PC-3 (cell line): Measurements from ENCODE around the gene CD276. TPM values are rescaled to one million over a fixed set of nuclear protein-coding genes. Genes with fewer than 3 reads are reported as not detected.
A peak's percentile ranks its signal among the peaks of the same experiment; 100 is the strongest.

Source experiments
- ATAC-seq: fragments of 200-7000 bp; cut with Tn5 transposase; 2 replicates; pipeline ENCODE4 v1.9.1; 2020; ENCODE audit warnings: mild to moderate bottlenecking, moderate library complexity
- BruUV-seq: library from RNA; stranded (reverse); fragments of 400-500 nt; replicated peaks from 2 replicates; lab custom pipeline; 2021; lab: Mats Ljungman, UMichigan
- CTCF ChIA-PET: fragments of 300-600 bp; sonication (Branson Sonifier 250); formaldehyde crosslinking; loops from one replicate; lab custom pipeline; 2022; ENCODE audit warnings: antibody characterized with exemption; lab: Charles Lee
- POLR2A ChIA-PET: fragments of 300-600 bp; sonication (Branson Sonifier 250); formaldehyde crosslinking; loops from one replicate; lab custom pipeline; 2022; ENCODE audit warnings: antibody characterized with exemption; ENCODE audit not compliant: unreplicated experiment; lab: Charles Lee
- DNase-seq: peaks from one replicate; pipeline ENCODE4 v3.0.0-alpha.2; 2015
- H2AFZ ChIP-seq: fragments of 300-600 bp; sonication (generic); 2 replicates; pipeline ENCODE4 v1.6.0; 2016; ENCODE audit warnings: antibody characterized with exemption, low read length
- H3F3A ChIP-seq: fragments of 300-600 bp; sonication (generic); one replicate; pipeline ENCODE4 v1.6.0; 2017; ENCODE audit warnings: antibody characterized with exemption, low read length, control low read depth, mild to moderate bottlenecking; ENCODE audit not compliant: unreplicated experiment
- H3K27ac ChIP-seq: fragments of 300-600 bp; sonication (generic); 2 replicates; pipeline ENCODE4 v1.5.1; 2016; ENCODE audit warnings: mild to moderate bottlenecking, low read length
- H3K27me3 ChIP-seq: fragments of 300-600 bp; sonication (generic); 2 replicates; pipeline ENCODE4 v1.6.1; 2016; ENCODE audit warnings: low read length, mixed read lengths
- H3K36me3 ChIP-seq: fragments of 300-600 bp; sonication (generic); 2 replicates; pipeline ENCODE4 v1.6.1; 2016; ENCODE audit warnings: low read depth, mixed run types, low read length, mixed read lengths
- H3K4me1 ChIP-seq: fragments of 300-600 bp; sonication (generic); 2 replicates; pipeline ENCODE4 v1.5.1; 2016; ENCODE audit warnings: low read length; ENCODE audit not compliant: insufficient read depth
- H3K4me2 ChIP-seq: fragments of 300-600 bp; sonication (generic); 2 replicates; pipeline ENCODE4 v1.6.0; 2016; ENCODE audit warnings: low read length
- H3K4me3 ChIP-seq: fragments of 300-600 bp; sonication (generic); 2 replicates; pipeline ENCODE4 v1.5.1; 2016; ENCODE audit warnings: mild to moderate bottlenecking, low read length, mixed read lengths
- H3K79me2 ChIP-seq: fragments of 300-600 bp; sonication (generic); 2 replicates; pipeline ENCODE4 v1.6.1; 2017; ENCODE audit warnings: low read length, mixed read lengths
- H3K9ac ChIP-seq: fragments of 300-600 bp; sonication (generic); 2 replicates; pipeline ENCODE4 v1.6.0; 2016; ENCODE audit warnings: mild to moderate bottlenecking, low read length
- H3K9me2 ChIP-seq: fragments of 300-600 bp; sonication (generic); replicated peaks from 2 replicates; pipeline ENCODE4 v1.6.1; 2016; ENCODE audit warnings: mixed run types, low read length, mixed read lengths
- H3K9me3 ChIP-seq: fragments of 300-600 bp; sonication (generic); 2 replicates; pipeline ENCODE4 v1.6.1; 2016; ENCODE audit warnings: low read length, mixed read lengths
- H4K20me1 ChIP-seq: fragments of 300-600 bp; sonication (generic); 2 replicates; pipeline ENCODE4 v1.6.1; 2016; ENCODE audit warnings: low read length, mixed read lengths
- EZH2 ChIP-seq: fragments of 300-600 bp; sonication (generic); IDR thresholded peaks from one replicate; pipeline ENCODE4 v1.6.1; 2017; ENCODE audit warnings: antibody characterized with exemption, mild to moderate bottlenecking, low read length; ENCODE audit not compliant: unreplicated experiment
- EZH2phosphoT487 ChIP-seq: fragments of 300-600 bp; sonication (generic); IDR thresholded peaks from 2 replicates; pipeline ENCODE4 v1.6.1; 2018; ENCODE audit warnings: mild to moderate bottlenecking, antibody characterized with exemption, low read length, borderline replicate concordance
- intact Hi-C: fragments of 100-400 bp; cut with micrococcal nuclease; formaldehyde crosslinking; loops from 2 replicates; pipeline ENCODE4 v1.9.0; 2023
- total RNA-seq: library from RNA; depleted of rRNA; stranded (reverse); fragments of >200 nt; gene quantifications from 2 replicates; pipeline ENCODE4 v1.2.3, GENCODE V29; 2014
- TF ChIP-seq, protein P1 (sequence below): fragments of 300-600 bp; sonication (generic); conservative IDR thresholded peaks from 2 replicates; pipeline ENCODE4 v1.5.1; 2017; ENCODE audit warnings: antibody characterized with exemption, low read depth, mild to moderate bottlenecking, low read length

CD276 gene
- total RNA-seq, 1 experiment from 2014 or later = 85.3 TPM

GRCh38 chr15:73647259-73648013, 36.7 kb upstream of the CD276 start:
- no peaks in the 10 kb centered on the region for H3K9me3 ChIP-seq
- peak overlapping the region; percentile 41 for H3K4me2 ChIP-seq
- ChIA-PET CTCF (interaction anchor here (0.6 kb wide), 3 partner anchors 11 to 80 kb away, joined by 4 to 13 read pairs (median 5); no protein-coding TSS in a partner anchor), POLR2A (interaction anchor here (0.6 kb wide), 1 partner anchor 264 kb away, joined by 13 read pairs; no protein-coding TSS in a partner anchor)
- no peaks in the 10 kb centered on the region for H3K79me2 ChIP-seq
- 0 out of 2 replicates have a peak overlapping the region, but pooled peaks have one; percentile 3 for H2AFZ ChIP-seq
- TF ChIP-seq, protein P1, sequence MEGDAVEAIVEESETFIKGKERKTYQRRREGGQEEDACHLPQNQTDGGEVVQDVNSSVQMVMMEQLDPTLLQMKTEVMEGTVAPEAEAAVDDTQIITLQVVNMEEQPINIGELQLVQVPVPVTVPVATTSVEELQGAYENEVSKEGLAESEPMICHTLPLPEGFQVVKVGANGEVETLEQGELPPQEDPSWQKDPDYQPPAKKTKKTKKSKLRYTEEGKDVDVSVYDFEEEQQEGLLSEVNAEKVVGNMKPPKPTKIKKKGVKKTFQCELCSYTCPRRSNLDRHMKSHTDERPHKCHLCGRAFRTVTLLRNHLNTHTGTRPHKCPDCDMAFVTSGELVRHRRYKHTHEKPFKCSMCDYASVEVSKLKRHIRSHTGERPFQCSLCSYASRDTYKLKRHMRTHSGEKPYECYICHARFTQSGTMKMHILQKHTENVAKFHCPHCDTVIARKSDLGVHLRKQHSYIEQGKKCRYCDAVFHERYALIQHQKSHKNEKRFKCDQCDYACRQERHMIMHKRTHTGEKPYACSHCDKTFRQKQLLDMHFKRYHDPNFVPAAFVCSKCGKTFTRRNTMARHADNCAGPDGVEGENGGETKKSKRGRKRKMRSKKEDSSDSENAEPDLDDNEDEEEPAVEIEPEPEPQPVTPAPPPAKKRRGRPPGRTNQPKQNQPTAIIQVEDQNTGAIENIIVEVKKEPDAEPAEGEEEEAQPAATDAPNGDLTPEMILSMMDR = no peak
- no peak for TF ChIP-seq EZH2
- TF ChIP-seq EZH2phosphoT487 = no peak
- peak; percentile 91 for DNase-seq
- no peaks in the 10 kb centered on the region for H4K20me1 ChIP-seq
- H3K9me2 ChIP-seq = no peaks in the 10 kb centered on the region
- peaks cover 8% of the 10 kb centered on the region for H3F3A ChIP-seq
- H3K9ac ChIP-seq = no peak overlapping the region; the same call in 1 of the 2 replicates
- peaks cover 20% of the 10 kb centered on the region for H3K4me1 ChIP-seq
- no peak overlapping the region for H3K4me3 ChIP-seq
- intact Hi-C loops = no loop called here
- no TSS peak for BruUV-seq
- peak overlapping the region; percentile 79 for H3K27ac ChIP-seq
- H3K36me3 ChIP-seq = no peaks in the 10 kb centered on the region
- no peaks in the 10 kb centered on the region for H3K27me3 ChIP-seq
- peak; percentile 79 for ATAC-seq

GRCh38 chr15:73648014-73648295, 36.2 kb upstream of the CD276 start:
- Histone ChIP-seq H3K27ac (peak overlapping the region; percentile 79), H3K9me2 (no peaks in the 10 kb centered on the region), H3K9ac (no peak overlapping the region; the same call in 1 of the 2 replicates), H3K4me3 (no peak overlapping the region), H3K79me2 (no peaks in the 10 kb centered on the region), H3K27me3 (no peaks in the 10 kb centered on the region), H3K9me3 (no peaks in the 10 kb centered on the region), H3K4me2 (peak overlapping the region; percentile 36), H4K20me1 (no peaks in the 10 kb centered on the region), H3K36me3 (no peaks in the 10 kb centered on the region), H3F3A (peaks cover 8% of the 10 kb centered on the region), H3K4me1 (peaks cover 20% of the 10 kb centered on the region), H2AFZ (0 out of 2 replicates have a peak overlapping the region, but pooled peaks have one; percentile 3)
- POLR2A ChIA-PET = no interaction called here
- intact Hi-C loops = no loop called here
- CTCF ChIA-PET = no interaction called here
- TF ChIP-seq EZH2phosphoT487 (no peak), EZH2 (no peak)
- TF ChIP-seq, protein P1 = no peak
- no peak for DNase-seq
- BruUV-seq = no TSS peak
- ATAC-seq = no peak
